HEK293 (cell line): ENCODE results near the gene MAP3K8.

Experiments
- CTCF ChIA-PET: fragments of 350-600 bp; formaldehyde crosslinking; extraction: SDS; loops from one replicate; lab custom pipeline; 2021; ENCODE audit warnings: antibody characterized with exemption; lab: Yijun Ruan, JAX
- POLR2A ChIA-PET: fragments of 300-600 bp; formaldehyde crosslinking; extraction: SDS; loops from one replicate; lab custom pipeline; 2020; ENCODE audit warnings: antibody characterized with exemption, inconsistent platforms; lab: Yijun Ruan, JAX
- H3K27ac ChIP-seq: fragments of 200-500 bp; sonication (Bioruptor generic); 2 replicates; pipeline ENCODE4 v1.5.1; 2014; ENCODE audit warnings: low read depth, low read length, control low read depth, inconsistent platforms; ENCODE audit errors: extremely low read depth
- H3K36me3 ChIP-seq, 2 experiments: fragments of 200-500 bp in 1 of 2; sonication (Bioruptor generic) in 1 of 2; 1 replicate in 1 of 2; 2 replicates in 1 of 2; pipeline ENCODE4 v1.5.1; 2014 to 2017; ENCODE audit warnings: inconsistent platforms in 2 of 2, low read length in 2 of 2; ENCODE audit not compliant: control insufficient read depth in 2 of 2, insufficient read depth in 1 of 2
- H3K4me1 ChIP-seq: fragments of 200-500 bp; sonication (Bioruptor generic); 2 replicates; pipeline ENCODE4 v1.5.1; 2014; ENCODE audit warnings: mild to moderate bottlenecking, low read length, inconsistent platforms; ENCODE audit not compliant: control insufficient read depth, insufficient read depth
- H3K4me3 ChIP-seq: 2 replicates; pipeline ENCODE4 v1.5.1; 2011; ENCODE audit warnings: low read depth, mild to moderate bottlenecking, control low read depth, low read length, moderate library complexity
- H3K9me3 ChIP-seq: fragments of 200-500 bp; sonication (Bioruptor generic); 2 replicates; pipeline ENCODE4 v1.5.1; 2014; ENCODE audit warnings: low read depth, low read length, inconsistent platforms; ENCODE audit not compliant: control insufficient read depth, insufficient read depth
- BCL11A ChIP-seq: fragments of 450-650 bp; formaldehyde crosslinking; IDR thresholded peaks from 2 replicates; pipeline ENCODE4 v1.5.1; 2016; ENCODE audit warnings: low read depth, missing biosample characterization, missing genetic modification characterization
- GLIS1 ChIP-seq: fragments of 450-650 bp; formaldehyde crosslinking; IDR thresholded peaks from 2 replicates; pipeline ENCODE4 v1.5.1; 2016; ENCODE audit warnings: missing biosample characterization, missing genetic modification characterization
- ZNF140 ChIP-seq: fragments of 450-650 bp; formaldehyde crosslinking; IDR thresholded peaks from 2 replicates; pipeline ENCODE4 v1.5.1; 2016; ENCODE audit warnings: missing biosample characterization, missing genetic modification characterization
- ZNF16 ChIP-seq: fragments of 450-650 bp; formaldehyde crosslinking; IDR thresholded peaks from 2 replicates; pipeline ENCODE4 v1.5.1; 2016; ENCODE audit warnings: low read depth, missing biosample characterization, missing genetic modification characterization
- ZNF174 ChIP-seq: fragments of 450-650 bp; formaldehyde crosslinking; IDR thresholded peaks from 2 replicates; pipeline ENCODE4 v1.5.0; 2017; ENCODE audit warnings: missing biosample characterization, mild to moderate bottlenecking, missing genetic modification characterization
- ZNF24 ChIP-seq: fragments of 450-650 bp; formaldehyde crosslinking; IDR thresholded peaks from 2 replicates; pipeline ENCODE4 v1.5.1; 2016; ENCODE audit warnings: missing biosample characterization, missing genetic modification characterization
- ZNF324 ChIP-seq: fragments of 450-650 bp; formaldehyde crosslinking; IDR thresholded peaks from 2 replicates; pipeline ENCODE4 v1.5.1; 2016; ENCODE audit warnings: missing biosample characterization, missing genetic modification characterization
- ZNF510 ChIP-seq: fragments of 450-650 bp; formaldehyde crosslinking; IDR thresholded peaks from 2 replicates; pipeline ENCODE4 v1.5.1; 2018; ENCODE audit warnings: mild to moderate bottlenecking, missing genetic modification characterization, missing biosample characterization; ENCODE audit not compliant: insufficient replicate concordance
- ZNF530 ChIP-seq: fragments of 450-650 bp; formaldehyde crosslinking; IDR thresholded peaks from 2 replicates; pipeline ENCODE4 v1.5.1; 2016; ENCODE audit warnings: low read depth, missing biosample characterization, missing genetic modification characterization
- ZNF561 ChIP-seq: fragments of 450-650 bp; IDR thresholded peaks from 2 replicates; pipeline ENCODE4 v1.5.1; 2018; ENCODE audit warnings: missing biosample characterization, missing genetic modification characterization, borderline replicate concordance
- ZNF600 ChIP-seq: fragments of 450-650 bp; formaldehyde crosslinking; IDR thresholded peaks from 2 replicates; pipeline ENCODE4 v1.5.1; 2016; ENCODE audit warnings: missing biosample characterization, missing genetic modification characterization
- ZXDB ChIP-seq: fragments of 450-650 bp; formaldehyde crosslinking; IDR thresholded peaks from 2 replicates; pipeline ENCODE4 v1.5.1; 2016; ENCODE audit warnings: missing biosample characterization, missing genetic modification characterization
- TF ChIP-seq, protein P1 (sequence below): fragments of 450-650 bp; formaldehyde crosslinking; IDR thresholded peaks from 2 replicates; pipeline ENCODE4 v1.5.1; 2016; ENCODE audit warnings: missing biosample characterization, missing genetic modification characterization, borderline replicate concordance
- TF ChIP-seq, protein P2 (sequence below): fragments of 450-650 bp; formaldehyde crosslinking; IDR thresholded peaks from 2 replicates; pipeline ENCODE4 v1.5.1; 2016; ENCODE audit warnings: missing biosample characterization, missing genetic modification characterization
- TF ChIP-seq, protein P3 (sequence below): fragments of 450-650 bp; formaldehyde crosslinking; IDR thresholded peaks from 2 replicates; pipeline ENCODE4 v1.5.1; 2016; ENCODE audit warnings: missing biosample characterization, missing genetic modification characterization

The MAP3K8 gene

DNA sequence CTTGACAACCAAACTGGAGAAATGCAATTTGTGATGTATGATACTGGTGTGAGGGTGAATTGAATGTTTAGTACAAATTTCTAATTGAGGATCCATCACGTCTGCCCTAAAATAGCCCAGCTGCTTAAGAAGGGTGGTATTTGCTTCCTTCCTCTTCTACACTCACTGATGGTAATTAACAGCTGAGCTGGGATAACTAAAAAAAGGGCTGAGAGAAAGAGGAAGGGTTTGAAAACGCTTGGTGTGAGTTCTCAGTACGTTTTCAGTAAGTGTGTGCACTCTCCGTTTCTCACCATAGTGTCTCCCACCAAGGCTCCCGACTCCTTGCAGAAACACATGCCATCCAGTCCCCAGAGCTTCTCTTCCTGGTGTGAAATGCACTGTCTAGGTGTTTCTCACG is 54.3 kb downstream of the MAP3K8 start (continued):
- TF ChIP-seq, protein P1, sequence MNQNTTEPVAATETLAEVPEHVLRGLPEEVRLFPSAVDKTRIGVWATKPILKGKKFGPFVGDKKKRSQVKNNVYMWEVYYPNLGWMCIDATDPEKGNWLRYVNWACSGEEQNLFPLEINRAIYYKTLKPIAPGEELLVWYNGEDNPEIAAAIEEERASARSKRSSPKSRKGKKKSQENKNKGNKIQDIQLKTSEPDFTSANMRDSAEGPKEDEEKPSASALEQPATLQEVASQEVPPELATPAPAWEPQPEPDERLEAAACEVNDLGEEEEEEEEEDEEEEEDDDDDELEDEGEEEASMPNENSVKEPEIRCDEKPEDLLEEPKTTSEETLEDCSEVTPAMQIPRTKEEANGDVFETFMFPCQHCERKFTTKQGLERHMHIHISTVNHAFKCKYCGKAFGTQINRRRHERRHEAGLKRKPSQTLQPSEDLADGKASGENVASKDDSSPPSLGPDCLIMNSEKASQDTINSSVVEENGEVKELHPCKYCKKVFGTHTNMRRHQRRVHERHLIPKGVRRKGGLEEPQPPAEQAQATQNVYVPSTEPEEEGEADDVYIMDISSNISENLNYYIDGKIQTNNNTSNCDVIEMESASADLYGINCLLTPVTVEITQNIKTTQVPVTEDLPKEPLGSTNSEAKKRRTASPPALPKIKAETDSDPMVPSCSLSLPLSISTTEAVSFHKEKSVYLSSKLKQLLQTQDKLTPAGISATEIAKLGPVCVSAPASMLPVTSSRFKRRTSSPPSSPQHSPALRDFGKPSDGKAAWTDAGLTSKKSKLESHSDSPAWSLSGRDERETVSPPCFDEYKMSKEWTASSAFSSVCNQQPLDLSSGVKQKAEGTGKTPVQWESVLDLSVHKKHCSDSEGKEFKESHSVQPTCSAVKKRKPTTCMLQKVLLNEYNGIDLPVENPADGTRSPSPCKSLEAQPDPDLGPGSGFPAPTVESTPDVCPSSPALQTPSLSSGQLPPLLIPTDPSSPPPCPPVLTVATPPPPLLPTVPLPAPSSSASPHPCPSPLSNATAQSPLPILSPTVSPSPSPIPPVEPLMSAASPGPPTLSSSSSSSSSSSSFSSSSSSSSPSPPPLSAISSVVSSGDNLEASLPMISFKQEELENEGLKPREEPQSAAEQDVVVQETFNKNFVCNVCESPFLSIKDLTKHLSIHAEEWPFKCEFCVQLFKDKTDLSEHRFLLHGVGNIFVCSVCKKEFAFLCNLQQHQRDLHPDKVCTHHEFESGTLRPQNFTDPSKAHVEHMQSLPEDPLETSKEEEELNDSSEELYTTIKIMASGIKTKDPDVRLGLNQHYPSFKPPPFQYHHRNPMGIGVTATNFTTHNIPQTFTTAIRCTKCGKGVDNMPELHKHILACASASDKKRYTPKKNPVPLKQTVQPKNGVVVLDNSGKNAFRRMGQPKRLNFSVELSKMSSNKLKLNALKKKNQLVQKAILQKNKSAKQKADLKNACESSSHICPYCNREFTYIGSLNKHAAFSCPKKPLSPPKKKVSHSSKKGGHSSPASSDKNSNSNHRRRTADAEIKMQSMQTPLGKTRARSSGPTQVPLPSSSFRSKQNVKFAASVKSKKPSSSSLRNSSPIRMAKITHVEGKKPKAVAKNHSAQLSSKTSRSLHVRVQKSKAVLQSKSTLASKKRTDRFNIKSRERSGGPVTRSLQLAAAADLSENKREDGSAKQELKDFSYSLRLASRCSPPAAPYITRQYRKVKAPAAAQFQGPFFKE (tag by site-specific recombination), result no peak
- TF ChIP-seq, protein P2, sequence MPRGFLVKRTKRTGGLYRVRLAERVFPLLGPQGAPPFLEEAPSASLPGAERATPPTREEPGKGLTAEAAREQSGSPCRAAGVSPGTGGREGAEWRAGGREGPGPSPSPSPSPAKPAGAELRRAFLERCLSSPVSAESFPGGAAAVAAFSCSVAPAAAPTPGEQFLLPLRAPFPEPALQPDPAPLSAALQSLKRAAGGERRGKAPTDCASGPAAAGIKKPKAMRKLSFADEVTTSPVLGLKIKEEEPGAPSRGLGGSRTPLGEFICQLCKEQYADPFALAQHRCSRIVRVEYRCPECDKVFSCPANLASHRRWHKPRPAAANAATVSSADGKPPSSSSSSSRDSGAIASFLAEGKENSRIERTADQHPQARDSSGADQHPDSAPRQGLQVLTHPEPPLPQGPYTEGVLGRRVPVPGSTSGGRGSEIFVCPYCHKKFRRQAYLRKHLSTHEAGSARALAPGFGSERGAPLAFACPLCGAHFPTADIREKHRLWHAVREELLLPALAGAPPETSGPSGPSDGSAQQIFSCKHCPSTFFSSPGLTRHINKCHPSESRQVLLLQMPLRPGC, result no peak

DNA sequence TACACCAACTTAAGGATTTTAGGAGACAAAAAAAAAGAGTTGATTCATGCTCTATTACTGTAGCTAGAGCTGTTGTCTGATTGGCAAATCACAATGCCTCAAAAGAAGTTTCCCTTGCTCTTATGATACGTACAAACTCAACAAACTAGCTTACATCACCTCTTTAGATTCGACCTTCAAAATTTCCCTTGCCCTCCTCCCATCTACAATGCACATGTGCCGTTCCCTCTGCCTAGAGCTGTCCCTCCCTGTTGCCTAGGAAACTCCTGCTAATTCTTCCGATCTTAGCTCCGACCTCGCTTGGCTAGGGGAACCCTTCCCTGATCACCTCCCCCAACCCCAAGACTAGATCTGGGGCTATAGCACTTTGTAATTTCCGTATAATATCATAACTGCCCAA is 55.4 kb downstream of the MAP3K8 start:
- Histone ChIP-seq H3K36me3 (no peaks in the 10 kb centered on the region), H3K27ac (no peak overlapping the region), H3K4me3 (no peak overlapping the region), H3K4me1 (no peaks in the 10 kb centered on the region), H3K9me3 (no peaks in the 10 kb centered on the region)
- POLR2A ChIA-PET, result no interaction called here
- CTCF ChIA-PET, result interaction anchor here (0.6 to 0.7 kb wide), 3 partner anchors 44 to 347 kb away, joined by 3 to 10 read pairs (median 3); no protein-coding TSS in a partner anchor
- TF ChIP-seq ZNF561 (tag by site-specific recombination) (no peak), ZNF324 (tag by site-specific recombination) (no peak), ZNF600 (tag by site-specific recombination) (no peak), ZXDB (tag by site-specific recombination) (no peak), GLIS1 (tag by site-specific recombination) (no peak), ZNF510 (tag by site-specific recombination) (no peak), BCL11A (no peak), ZNF140 (tag by site-specific recombination) (no peak), ZNF174 (no peak)

DNA sequence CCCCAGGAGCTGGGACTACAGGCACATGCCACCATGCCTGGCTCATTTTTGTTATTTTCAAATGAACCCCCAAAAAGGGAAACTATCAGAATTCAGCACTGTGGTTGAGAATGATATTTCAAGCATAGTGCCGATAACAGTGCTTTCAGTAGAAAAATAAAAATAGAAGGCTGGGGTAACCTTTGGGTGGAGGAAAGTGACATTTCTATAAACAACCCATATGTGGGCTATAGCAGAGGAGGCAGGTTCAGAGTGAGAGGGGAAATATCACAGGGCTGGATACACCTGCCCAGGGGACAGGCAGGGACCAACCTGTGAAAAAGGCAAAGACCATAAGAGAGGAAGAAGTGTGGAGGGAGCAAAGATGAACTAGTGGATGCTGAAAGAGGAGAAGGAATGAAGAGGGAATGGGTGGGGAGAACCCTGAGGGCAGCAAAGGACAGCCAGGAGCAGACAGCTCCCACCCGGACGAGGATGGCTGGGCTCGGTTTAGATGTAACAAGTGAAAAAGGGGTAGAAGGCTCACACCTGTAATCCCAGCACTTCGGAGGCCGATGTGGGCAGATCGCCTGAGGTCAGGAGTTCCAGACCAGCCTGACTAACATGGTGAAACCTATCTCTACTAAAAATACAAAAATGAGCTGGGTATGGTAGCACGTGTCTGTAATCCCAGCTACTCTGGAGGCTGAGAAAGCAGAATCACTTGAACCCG is 56.5 kb downstream of the MAP3K8 start:
- ChIA-PET POLR2A (no interaction called here), CTCF (interaction anchor here (0.6 to 0.7 kb wide), 2 partner anchors 11 to 373 kb away, joined by 3 read pairs; no protein-coding TSS in a partner anchor)
- H3K4me3 ChIP-seq, result no peak overlapping the region
- no peaks in the 10 kb centered on the region for H3K9me3 ChIP-seq
- H3K4me1 ChIP-seq, result no peaks in the 10 kb centered on the region
- no peaks in the 10 kb centered on the region for H3K36me3 ChIP-seq
- TF ChIP-seq, protein P3, sequence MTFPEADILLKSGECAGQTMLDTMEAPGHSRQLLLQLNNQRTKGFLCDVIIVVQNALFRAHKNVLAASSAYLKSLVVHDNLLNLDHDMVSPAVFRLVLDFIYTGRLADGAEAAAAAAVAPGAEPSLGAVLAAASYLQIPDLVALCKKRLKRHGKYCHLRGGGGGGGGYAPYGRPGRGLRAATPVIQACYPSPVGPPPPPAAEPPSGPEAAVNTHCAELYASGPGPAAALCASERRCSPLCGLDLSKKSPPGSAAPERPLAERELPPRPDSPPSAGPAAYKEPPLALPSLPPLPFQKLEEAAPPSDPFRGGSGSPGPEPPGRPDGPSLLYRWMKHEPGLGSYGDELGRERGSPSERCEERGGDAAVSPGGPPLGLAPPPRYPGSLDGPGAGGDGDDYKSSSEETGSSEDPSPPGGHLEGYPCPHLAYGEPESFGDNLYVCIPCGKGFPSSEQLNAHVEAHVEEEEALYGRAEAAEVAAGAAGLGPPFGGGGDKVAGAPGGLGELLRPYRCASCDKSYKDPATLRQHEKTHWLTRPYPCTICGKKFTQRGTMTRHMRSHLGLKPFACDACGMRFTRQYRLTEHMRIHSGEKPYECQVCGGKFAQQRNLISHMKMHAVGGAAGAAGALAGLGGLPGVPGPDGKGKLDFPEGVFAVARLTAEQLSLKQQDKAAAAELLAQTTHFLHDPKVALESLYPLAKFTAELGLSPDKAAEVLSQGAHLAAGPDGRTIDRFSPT, result no peak
- TF ChIP-seq ZNF530 (tag by site-specific recombination) (no peak), ZNF16 (tag by site-specific recombination) (no peak), ZNF24 (tag by site-specific recombination) (no peak)
- no peak overlapping the region for H3K27ac ChIP-seq
